Measurements from ENCODE around the gene TMEM161B.
"Not testable (repeated sequence)": the region's sequence is repeated elsewhere in the genome, so short reads cannot be mapped to it uniquely, and the experiment has no call there.

TMEM161B gene

DNA sequence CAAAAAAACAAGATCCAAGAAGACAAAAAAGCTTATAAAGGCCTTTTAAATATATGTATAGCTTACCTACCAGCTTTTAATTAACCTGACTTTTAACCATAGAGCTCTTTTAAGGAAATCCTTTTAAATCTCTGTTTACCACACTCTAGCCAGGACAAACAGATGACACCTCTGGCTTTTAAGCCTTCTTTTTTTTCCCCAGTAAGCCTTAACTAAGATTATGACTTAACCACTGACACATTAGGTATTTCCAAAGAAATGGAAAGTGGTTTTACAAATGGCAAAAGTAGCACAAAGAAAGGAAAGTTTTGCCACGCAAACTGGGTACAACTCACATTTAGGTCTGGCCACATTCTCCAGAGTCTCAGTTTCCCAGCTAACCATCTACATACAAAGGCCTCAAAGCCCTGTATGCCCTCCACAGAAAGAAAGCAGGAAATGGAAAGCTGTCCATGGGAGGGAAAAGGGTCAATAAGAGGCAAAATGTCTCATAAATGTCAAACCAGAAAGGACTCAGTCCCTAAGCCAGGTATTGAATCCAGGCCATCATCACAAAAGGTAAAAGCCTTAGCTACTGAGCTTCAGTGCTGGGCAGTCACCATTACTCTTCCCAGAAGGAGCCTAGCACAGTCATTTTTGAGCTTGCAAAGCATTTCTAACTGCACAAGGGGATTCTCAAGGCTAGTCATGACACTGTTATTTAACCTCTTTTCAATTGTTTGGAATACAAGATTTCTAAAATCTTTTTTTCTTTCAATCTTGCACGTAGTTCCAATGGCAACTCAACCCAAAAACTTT, 19.7 kb downstream of the TMEM161B start:
- no peak for DNase-seq

DNA sequence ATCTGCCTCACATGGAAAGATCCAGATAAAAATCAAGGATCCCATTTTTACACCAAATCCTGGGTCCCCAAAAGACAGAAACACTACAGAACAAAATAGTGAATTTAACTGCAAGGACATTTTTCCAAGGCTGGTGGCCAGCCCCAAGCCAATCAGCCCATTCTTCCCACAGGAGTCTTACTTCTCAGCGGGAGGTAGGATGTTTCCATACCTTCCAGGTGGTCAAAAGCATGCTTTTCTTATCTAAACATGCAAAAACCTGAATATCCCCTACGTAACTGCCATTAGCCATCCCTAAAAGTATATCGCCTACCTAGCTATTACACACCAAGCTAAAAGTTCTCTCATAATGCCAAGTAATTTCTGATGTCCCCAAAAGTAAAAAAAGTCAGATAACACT, 20.6 kb downstream of the TMEM161B start:
- DNase-seq = no peak

DNA sequence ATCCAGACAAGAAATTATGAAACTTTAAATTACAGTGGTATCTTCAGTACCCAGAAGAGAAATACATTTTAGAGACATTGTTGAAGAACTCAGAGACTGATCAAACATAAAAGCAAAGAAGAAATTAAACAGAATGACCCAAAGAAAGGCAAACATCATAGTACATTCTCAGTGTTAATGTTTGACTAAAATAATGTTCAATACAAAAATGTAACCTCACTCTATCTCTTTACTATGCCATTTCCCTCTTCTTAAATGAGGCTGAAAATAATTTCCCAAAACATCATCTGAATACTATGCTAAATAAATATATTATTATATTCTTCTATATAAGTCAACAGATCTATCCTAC, 22.8 kb downstream of the TMEM161B start:
- DNase-seq = no peak

DNA sequence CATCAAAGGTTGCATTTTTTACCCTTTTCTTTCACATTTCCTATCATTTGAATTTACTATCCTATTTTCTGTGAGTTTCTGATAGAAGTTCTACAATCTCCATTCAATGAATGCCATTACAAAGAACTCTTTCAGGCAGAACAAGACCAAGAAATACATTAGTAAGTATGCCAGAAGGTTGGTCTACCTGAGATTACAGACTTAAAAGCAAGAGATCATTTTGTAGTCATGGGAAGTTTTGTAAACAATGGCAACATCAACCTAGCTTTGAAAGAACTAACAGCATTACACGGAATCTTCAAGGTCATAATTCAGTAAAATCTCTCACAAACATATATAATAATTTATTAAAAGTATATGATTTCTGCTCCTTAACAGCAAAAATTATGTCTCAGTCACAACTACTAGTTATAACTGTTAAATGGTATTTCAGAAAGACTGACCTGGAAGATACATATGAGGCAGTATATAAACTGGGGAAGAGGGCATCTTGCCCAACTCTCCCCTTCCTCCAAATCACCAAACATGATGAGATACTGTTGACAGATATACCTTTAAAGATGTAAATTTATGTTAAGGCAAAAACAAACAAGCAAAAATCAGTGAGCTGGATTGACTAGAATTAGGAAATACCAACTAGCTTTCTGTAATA, 23.3 kb downstream of the TMEM161B start:
- DNase-seq = no peak

DNA sequence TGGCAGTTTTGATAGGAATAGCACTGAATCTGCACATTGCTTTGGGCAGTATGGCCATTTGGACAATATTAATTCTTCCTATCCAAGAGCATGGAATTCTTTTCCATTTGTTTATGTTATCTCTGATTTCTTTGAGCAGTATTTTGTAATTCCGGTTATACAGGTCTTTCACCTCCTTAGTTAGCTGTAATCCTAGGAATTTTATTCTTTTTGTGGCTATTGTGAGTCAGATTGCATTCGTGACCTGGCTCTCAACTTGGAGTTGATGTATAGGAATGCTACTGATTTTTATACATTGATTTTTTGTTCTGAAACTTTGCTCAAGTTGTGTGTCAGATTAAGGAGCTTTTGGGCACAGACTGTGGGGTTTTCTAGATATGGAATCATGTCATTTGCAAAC, 24.0 kb downstream of the TMEM161B start:
- no peak for DNase-seq

DNA sequence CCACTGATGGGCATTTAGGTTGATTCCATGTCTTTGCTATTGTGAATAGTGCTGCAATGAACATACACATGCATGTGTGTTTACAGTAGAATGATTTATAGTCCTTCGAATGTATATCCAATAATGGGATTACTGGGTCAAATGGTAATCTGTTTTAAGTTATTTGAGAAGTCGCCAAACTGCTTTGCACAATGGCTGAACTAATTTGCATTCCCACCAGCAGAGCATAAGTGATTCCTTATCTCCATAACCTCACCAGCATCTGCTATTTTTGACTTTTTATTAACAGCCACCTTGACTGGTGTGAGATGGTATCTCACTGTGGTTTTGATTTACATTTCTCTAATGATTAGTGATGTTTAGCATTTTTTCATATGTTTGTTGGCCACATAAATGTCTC, 25.2 kb downstream of the TMEM161B start:
- DNase-seq = not testable (repeated sequence)

DNA sequence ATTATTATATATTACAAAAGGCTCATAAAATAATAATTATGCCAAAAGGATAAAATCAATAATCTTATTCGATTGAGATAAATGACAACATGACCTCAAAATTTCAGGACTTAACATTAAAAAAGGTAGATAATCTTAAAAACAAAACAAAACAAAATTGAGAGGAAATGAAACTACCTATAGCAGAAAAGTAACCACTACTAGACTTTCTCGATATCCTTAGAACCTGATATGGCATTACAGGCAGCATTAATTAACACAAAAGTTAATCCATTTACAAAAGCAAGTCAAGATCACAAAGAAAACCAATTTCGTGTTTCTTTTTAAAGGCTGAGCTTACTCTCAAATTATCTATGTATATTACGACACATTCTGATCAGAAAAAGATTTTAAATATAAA, 29.9 kb downstream of the TMEM161B start:
- DNase-seq = no peak

DNA sequence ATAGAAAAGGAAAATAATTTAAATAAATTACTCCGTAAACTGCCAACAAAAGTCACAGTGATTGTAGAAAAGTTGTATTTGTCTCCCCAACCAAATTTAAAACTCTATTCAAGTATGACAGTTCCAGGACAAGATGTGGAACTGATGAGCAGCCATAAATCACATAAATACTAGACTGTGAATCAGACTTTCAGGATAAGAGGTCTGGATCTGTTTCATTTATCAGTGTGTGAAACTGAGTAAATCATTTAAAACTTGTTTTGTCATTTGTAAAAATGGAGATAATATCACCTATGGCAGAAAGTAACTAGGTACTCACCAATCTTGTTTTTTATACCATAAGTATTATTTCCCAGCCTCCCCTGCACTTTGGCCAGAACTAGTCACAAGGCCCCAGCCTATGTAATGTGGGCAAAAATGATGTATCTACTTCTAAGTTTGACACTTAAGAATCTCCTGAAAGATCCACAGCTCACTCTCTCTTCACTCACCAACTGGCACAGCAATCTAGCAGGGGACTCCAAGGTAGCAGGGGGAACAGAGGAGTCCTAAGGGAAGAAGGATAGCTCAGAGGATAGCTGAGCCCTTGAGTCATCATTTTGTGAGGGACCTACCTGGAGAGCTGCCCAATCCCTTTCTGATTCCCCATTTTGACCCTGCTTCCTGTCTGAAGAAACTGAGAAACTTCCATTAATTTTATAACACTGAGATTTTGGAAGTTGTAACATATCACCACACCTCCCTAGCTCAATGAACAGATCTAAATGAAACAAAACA, 31.6 kb downstream of the TMEM161B start:
- no peak for DNase-seq

DNA sequence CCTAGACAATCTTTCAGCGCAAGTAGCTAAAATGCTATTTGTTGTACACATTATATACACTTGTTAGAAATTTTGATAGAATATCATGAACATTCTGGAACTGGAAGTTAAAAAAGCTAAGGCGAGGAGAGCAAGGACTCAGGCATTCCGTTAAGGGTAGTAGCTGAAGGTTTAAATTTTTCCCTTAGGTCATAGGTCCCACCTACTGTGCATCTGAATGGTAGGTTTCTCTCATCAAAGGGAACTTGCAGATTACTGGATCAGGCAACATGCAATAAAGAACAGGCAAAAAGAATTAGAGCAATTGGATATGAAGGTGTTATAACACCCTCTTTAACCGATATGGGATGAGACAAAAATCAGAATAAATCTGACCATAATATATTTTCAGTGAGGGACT, 32.8 kb downstream of the TMEM161B start:
- DNase-seq = no peak

DNA sequence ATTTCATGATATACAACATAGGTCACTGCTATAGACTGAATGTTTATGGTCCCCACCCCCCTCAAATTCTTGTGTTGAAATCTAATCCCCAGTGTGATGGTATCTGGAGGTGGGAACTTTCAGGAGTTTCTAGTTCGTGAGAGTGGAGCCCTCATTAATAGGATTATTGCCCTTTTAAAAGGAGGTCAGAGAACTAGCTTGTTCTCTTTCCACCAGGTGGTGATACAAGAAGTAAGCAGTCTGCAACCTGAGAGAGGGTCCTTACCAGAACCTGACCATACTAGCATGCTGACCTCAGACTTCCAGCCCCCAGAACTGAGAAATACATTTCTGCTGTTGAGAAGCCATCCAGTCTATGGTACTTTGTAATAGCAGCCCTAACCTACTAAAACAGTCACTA, 33.3 kb downstream of the TMEM161B start:
- DNase-seq = no peak

DNA sequence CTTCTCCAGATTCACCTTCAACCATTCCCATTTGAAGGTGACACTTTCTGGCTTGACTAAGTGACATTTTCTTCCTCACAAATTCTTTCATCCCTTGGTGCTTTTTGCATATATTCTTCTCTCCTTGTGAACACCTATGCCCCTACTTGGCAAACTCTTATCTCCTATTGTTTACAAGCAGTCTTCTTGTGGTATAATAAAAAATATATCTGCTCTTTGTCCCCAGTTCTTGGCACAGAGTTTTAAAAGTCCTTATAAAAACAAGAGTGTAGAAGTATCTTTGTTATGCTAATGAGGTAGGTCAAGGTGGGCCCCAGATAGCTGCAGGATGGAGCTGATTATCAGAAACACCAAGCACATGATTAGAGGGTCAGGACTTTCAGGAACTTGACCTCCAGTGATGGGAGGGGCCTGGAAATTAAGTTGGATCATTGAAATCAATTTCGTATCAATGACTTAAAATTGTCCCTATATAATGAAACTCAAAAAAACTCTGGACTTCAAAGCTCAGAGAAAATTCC, 38.0 kb downstream of the TMEM161B start:
- no peak for DNase-seq

DNA sequence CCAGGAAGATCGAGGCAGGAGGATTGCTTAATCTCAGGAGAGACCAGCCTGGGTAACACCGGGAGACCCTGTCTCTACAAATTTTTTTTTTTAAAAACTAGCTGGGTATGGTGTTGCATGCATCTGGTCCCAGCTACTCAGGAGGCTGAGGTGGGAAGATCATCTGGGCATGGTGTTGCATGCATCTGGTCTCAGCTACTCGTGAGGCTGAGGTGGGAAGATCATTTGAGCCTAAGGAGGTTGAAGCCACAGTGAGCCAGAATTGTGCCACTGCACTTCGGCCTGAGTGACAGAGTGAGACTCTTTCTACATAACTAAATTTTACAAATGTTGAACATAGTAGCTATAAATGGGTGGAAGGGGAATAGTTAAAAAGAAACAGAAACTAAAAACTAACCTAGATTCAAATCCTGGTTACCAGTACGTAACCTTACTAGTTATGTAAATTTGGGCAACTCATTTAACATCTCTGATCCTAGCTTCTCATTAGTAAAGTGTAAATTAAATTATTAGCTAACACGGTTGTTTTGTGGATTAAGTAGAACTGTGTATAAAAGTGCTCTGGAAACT, 41.7 kb downstream of the TMEM161B start:
- no peak for DNase-seq

DNA sequence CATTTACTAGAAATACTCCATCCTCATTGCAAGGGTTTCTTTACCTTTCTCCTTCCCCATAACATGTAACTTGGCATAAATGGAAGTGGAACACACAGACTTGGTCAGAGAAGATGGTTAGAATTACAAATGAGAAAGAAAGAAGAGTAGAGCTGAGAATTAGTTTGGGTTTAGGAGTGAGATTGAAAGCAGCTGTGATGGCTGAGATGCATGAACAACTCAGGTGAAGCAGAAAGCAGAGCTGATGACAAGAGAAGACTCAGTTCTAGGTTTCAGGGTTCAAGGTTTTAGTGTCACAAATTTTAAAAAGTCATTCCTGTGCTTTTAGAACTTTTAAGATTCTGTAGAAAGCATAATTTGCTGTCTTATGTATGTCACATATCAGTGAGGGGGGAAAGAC, 54.0 kb downstream of the TMEM161B start:
- no peak for DNase-seq

DNA sequence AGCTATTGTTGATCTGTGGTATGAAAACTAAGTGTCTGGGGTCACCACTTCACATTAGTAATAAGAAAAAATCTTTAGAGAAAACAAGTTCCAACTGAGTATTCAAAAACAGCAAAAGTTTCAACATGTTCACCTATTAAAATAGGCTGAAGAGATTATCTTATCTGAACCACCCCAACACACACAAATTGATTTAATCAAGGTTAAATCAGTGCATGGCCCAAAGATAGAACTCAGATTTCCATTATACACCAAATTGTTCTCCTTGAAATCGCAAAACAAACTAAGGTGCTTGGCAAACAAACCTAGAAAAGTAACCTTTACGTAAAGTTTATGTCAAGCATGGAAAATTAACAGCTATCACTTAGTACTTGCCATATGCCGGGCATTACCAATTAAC, 61.1 kb downstream of the TMEM161B start:
- no peak for DNase-seq

DNA sequence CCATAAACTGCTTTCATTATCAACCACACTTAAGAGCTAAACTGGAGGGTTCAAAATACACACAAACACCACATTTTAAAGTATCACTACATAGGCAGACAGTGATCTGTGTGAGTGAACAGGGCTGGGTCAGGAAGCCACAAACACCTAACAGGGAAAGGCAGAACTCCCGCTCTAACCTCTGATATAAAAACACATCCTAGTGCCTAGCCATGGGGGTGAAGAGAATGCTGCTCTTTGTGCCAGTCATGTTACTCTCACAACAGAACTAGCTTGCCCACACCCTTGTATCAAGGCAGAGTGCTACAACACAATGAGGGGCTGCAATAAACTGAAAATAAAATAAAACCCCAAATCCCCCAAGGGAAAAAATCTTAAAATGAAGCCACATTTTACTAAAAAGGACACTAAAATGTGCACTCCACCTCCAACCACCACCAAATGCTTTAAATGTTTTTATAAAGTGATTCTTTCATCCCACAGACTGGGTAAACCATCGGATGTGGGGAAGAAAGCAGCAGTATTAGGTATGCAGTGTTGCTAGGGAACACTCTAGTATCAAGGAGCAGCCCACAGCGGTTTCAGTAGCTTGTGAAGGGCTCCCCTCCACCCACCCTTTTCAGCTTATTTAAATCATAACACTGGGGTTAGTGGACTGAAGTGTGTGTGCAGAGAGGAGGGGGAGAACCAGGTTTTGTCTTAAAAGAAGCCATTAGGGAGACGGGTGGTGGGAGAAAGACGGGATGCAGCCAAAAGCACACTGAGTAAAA, 64.5 kb downstream of the TMEM161B start:
- DNase-seq = no peak

DNA sequence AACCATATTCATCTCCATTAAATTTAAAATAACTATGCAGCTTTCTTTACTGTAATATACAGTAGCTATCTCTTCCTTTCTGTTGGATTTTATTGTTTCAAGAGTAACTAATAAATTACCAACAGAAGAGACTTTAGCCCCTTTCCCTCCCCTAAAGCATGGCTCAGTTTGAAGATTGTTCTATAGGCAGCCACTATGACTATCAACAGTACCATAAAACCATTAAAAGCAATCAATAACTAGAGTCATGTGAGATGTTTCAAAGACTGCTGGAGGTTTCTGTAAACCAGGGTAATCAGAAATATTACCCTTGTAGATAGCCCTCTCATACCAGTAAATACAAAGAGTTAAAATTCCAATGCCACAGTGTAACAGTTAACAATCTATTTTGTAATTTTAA, 73.0 kb downstream of the TMEM161B start:
- no peak for DNase-seq

DNA sequence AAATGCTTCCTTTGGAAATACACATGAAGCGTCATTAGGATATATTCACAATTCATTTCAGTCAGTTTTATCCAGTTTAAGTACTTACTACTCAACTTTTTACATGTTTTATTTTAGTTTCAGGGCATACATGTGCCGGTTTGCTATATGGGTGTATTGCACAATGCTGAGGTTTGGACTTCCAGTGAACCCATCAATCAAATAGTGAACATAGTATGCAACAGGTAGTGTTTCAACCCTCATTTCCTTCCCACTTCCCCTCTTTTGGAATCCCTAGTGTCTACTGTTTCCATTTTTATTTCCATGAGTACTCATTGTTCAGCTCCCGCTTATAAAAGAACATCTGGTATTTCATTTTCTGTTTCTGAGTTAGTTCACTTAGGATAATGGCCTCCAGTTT, 74.7 kb downstream of the TMEM161B start:
- DNase-seq = no peak

DNA sequence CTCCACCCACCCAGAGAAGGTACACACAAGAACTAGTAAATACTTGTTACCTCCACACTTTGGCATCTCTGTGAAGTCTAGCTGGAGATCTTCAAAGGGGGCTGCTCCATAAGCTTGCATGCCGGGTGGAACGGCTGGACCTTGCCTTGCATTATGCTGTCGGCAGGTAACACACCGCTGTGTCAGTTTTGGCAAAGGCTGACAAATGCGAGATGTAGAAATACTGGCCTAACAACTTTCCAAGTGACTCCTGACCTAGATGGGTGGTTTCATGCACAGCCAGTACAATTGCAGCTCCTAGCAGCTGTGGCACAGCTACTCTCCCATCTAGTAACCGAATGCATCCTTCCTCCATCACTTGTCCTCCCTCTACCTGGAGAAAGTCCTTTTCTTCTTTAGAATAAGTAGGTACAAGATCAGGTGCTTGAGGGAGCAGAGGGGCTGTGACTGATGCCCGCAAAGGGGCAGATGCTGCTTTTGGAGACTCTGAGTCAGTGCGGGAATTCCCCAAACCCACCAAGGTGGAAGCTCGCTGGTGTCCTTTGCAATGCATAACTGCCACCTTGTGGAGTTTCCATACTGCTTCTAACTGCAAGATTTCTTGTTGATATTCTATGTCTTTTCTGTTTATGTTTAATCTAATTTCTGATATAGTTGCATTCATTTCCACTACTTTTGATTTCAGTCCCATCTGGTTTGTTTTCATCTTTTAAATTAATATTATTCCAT, 78.4 kb downstream of the TMEM161B start:
- DNase-seq = no peak

DNA sequence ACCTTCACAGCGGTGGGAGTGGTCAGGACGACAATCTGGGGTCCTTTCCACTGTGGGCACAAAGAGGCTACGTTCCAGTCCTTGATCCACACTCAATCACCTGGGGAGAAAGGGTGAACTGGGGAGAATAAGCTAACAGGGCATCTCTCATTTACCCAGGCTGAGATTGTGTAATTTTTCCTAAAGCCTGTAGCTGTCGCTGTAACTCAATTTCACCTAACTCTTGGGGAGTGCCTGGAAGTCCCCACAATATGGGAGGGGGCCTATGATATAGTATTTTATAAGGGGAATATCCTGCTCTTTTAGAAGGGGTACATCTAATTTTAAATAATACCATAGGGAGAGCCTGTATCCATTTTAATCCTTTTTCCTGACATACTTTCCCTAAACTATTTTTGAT, 79.2 kb downstream of the TMEM161B start:
- not testable (repeated sequence) for DNase-seq

DNA sequence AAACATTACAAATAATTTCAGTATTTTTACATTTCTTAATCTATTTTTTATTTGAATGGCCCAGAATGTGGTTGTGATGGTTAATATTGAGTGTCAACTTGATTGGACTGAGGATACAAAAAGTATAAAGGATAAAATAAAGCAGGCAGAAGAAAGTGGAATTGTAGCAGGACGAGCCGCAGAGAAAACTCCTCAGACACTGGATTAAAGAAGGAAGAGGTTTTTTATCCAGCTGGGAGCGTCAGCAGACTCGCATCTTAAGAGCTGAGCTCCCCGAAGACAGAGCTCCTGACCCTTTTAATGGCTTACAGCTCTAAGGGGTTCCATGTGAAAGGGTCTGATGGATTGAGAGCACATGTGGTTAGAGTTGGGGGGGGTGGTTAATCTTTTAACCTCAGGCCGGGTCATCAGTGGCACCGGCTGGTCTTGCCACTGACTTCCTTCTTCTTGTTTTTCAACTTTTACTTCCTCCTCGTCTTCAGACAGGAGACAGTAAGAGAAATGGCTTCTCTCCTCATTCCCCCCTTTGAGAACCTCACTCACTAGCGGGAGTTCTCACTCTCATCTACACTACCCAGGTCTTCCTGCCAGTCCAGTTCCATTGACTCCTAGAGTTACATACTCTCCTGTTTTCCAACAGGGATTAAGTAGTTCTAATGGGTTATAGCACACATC, 80.0 kb downstream of the TMEM161B start:
- DNase-seq = no peak

DNA sequence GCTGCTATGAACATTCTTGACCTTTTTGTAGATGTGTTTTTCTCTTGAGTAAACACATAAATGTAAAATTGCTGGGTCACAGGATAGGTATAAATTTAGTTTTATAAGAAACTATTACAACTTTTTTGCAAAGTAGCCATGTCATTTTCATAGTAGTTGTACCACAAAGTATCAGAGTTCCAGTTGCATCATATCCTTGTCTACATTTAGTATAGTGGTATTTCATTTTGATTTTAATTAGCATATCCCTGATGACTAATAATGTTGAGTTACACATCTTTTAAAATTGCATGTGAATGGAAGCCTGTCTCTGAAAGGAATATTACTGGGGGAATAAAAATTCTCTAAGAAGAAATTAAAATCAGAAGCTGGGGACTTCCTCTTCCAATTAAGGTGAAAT, 85.4 kb downstream of the TMEM161B start:
- no peak for DNase-seq
